ENCODE measurements around the gene SLC25A47.

SLC25A47 gene

GRCh38 chr14:100293497-100294212 is 29.5 kb upstream of the SLC25A47 start:
- TF ChIP-seq CTCF (IDR thresholded peaks at IDR 0.05; ENCODE audit: borderline replicate concordance, extremely low read depth, low read length, poor library complexity, severe bottlenecking) (no peak), EZH2 (IDR thresholded peaks at IDR 0.05; ENCODE audit: borderline replicate concordance, low read depth, low read length, severe bottlenecking) (no peak)
- no peaks in the 10 kb centered on the region for H3K27me3 ChIP-seq (ENCODE audit: insufficient read depth, low read length, poor library complexity)
- H3K4me1 ChIP-seq (ENCODE audit: insufficient read depth, low read length) = no peaks in the 10 kb centered on the region
- H2AFZ ChIP-seq (ENCODE audit: low read depth, low read length) = no peak overlapping the region
- H3K36me3 ChIP-seq (ENCODE audit: insufficient read depth, low read length) = peaks cover 86% of the 10 kb centered on the region
- H3K4me3 ChIP-seq (ENCODE audit: low read depth in 1 of 2, low read length in 2 of 2) = no peak overlapping the region
- H3K79me2 ChIP-seq (ENCODE audit: insufficient read depth, low read length) = peaks cover 27% of the 10 kb centered on the region
- DNase-seq (no peak), ATAC-seq (ENCODE audit: insufficient read depth, low read depth) (no peak)
- no peak overlapping the region for H3K4me2 ChIP-seq (ENCODE audit: insufficient read depth, low read length)
- H4K20me1 ChIP-seq (ENCODE audit: insufficient read depth, low read length) = peaks cover 66% of the 10 kb centered on the region
- no peaks in the 10 kb centered on the region for H3K9me3 ChIP-seq (ENCODE audit: insufficient read depth, low read length, severe bottlenecking)
- no peak overlapping the region for H3K9ac ChIP-seq (ENCODE audit: low read depth, low read length)
- no peak overlapping the region for H3K27ac ChIP-seq (ENCODE audit: low read length)

GRCh38 chr14:100294213-100294962 is 28.8 kb upstream of the SLC25A47 start:
- no peak for TF ChIP-seq EZH2 (IDR thresholded peaks at IDR 0.05; ENCODE audit: borderline replicate concordance, low read depth, low read length, severe bottlenecking)
- TF ChIP-seq CTCF (IDR thresholded peaks at IDR 0.05; ENCODE audit: borderline replicate concordance, extremely low read depth, low read length, poor library complexity, severe bottlenecking) = no peak
- Histone ChIP-seq H3K9ac (ENCODE audit: low read depth, low read length) (no peak overlapping the region), H3K36me3 (ENCODE audit: insufficient read depth, low read length) (peaks cover 86% of the 10 kb centered on the region), H3K9me3 (ENCODE audit: insufficient read depth, low read length, severe bottlenecking) (no peaks in the 10 kb centered on the region), H3K27me3 (ENCODE audit: insufficient read depth, low read length, poor library complexity) (no peaks in the 10 kb centered on the region), H3K79me2 (ENCODE audit: insufficient read depth, low read length) (peaks cover 32% of the 10 kb centered on the region), H3K27ac (ENCODE audit: low read length) (no peak overlapping the region), H3K4me2 (ENCODE audit: insufficient read depth, low read length) (no peak overlapping the region), H4K20me1 (ENCODE audit: insufficient read depth, low read length) (peaks cover 67% of the 10 kb centered on the region), H3K4me3 (ENCODE audit: low read depth in 1 of 2, low read length in 2 of 2) (no peak overlapping the region), H2AFZ (ENCODE audit: low read depth, low read length) (no peak overlapping the region), H3K4me1 (ENCODE audit: insufficient read depth, low read length) (no peaks in the 10 kb centered on the region)
- ATAC-seq (ENCODE audit: insufficient read depth, low read depth) (no peak), DNase-seq (no peak)

DNA sequence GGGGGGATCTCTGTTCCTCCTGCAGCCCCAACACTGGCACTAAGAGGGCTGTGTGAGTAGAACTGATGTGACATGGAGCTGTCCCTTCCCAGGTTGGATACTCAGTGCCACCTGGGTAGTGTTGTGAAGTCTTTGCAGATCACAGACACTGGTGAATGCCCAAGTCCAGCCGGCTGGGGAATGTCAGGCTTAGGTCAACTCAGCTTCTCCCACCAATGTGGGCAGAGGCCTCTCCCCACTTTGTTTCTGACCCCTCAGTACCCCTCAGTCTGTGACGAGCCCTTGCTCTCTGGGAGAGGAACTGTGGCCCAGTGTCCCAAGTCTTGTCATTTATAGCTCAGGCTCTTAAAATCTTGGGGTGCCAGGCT is 28.2 kb upstream of the SLC25A47 start:
- Histone ChIP-seq H3K4me1 (ENCODE audit: insufficient read depth, low read length) (no peaks in the 10 kb centered on the region), H3K9me3 (ENCODE audit: insufficient read depth, low read length, severe bottlenecking) (no peaks in the 10 kb centered on the region), H3K36me3 (ENCODE audit: insufficient read depth, low read length) (peaks cover 86% of the 10 kb centered on the region), H3K27me3 (ENCODE audit: insufficient read depth, low read length, poor library complexity) (no peaks in the 10 kb centered on the region), H4K20me1 (ENCODE audit: insufficient read depth, low read length) (peaks cover 68% of the 10 kb centered on the region), H3K4me3 (ENCODE audit: low read depth in 1 of 2, low read length in 2 of 2) (no peak overlapping the region), H3K4me2 (ENCODE audit: insufficient read depth, low read length) (no peak overlapping the region), H2AFZ (ENCODE audit: low read depth, low read length) (no peak overlapping the region), H3K79me2 (ENCODE audit: insufficient read depth, low read length) (peaks cover 35% of the 10 kb centered on the region), H3K27ac (ENCODE audit: low read length) (no peak overlapping the region), H3K9ac (ENCODE audit: low read depth, low read length) (no peak overlapping the region)
- no peak for DNase-seq
- ATAC-seq (ENCODE audit: insufficient read depth, low read depth) = no peak
- TF ChIP-seq CTCF (IDR thresholded peaks at IDR 0.05; ENCODE audit: borderline replicate concordance, extremely low read depth, low read length, poor library complexity, severe bottlenecking) (no peak), EZH2 (IDR thresholded peaks at IDR 0.05; ENCODE audit: borderline replicate concordance, low read depth, low read length, severe bottlenecking) (no peak)
